Measurements from ENCODE around the gene FOXN3. TPM values are rescaled to one million over a fixed set of nuclear protein-coding genes. Genes with fewer than 3 reads are reported as not detected.

Gene FOXN3
- total RNA-seq, 1 donor from 2014 or later: 41.4 TPM

DNA sequence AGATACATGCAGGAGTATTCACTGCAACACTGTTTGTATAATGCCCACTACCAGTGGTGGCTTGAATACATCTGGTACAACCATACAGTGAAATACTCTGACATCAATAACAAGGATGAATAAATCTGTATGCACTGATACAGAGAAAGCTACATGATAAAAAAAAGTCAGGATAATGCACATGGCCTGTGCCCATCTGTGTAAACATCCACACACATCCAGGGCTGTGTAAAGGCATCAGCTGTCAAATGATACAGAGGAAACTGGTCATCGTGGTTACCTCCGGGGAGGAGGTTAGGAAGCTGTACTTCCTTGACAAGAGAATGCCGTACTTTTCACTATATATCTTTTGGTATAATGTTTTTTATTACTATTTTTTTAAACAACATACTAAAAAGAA, 176.6 kb downstream of the FOXN3 start:
- TF ChIP-seq, protein P1, sequence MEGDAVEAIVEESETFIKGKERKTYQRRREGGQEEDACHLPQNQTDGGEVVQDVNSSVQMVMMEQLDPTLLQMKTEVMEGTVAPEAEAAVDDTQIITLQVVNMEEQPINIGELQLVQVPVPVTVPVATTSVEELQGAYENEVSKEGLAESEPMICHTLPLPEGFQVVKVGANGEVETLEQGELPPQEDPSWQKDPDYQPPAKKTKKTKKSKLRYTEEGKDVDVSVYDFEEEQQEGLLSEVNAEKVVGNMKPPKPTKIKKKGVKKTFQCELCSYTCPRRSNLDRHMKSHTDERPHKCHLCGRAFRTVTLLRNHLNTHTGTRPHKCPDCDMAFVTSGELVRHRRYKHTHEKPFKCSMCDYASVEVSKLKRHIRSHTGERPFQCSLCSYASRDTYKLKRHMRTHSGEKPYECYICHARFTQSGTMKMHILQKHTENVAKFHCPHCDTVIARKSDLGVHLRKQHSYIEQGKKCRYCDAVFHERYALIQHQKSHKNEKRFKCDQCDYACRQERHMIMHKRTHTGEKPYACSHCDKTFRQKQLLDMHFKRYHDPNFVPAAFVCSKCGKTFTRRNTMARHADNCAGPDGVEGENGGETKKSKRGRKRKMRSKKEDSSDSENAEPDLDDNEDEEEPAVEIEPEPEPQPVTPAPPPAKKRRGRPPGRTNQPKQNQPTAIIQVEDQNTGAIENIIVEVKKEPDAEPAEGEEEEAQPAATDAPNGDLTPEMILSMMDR (conservative IDR thresholded peaks at IDR 0.05): no peak
- peaks cover 4% of the 10 kb centered on the region for H3K36me3 Mint-ChIP-seq (ENCODE audit: low read depth)
- H3K4me1 Mint-ChIP-seq: peaks cover 31% of the 10 kb centered on the region
- no peak overlapping the region for H3K27ac Mint-ChIP-seq (ENCODE audit: unreplicated experiment)
- H3K27me3 Mint-ChIP-seq (ENCODE audit: low read depth): no peaks in the 10 kb centered on the region
- no peak for DNase-seq (ENCODE audit: low read depth, low spot score)
- H3K4me3 Mint-ChIP-seq: no peak overlapping the region
- H3K9me3 Mint-ChIP-seq: no peaks in the 10 kb centered on the region

DNA sequence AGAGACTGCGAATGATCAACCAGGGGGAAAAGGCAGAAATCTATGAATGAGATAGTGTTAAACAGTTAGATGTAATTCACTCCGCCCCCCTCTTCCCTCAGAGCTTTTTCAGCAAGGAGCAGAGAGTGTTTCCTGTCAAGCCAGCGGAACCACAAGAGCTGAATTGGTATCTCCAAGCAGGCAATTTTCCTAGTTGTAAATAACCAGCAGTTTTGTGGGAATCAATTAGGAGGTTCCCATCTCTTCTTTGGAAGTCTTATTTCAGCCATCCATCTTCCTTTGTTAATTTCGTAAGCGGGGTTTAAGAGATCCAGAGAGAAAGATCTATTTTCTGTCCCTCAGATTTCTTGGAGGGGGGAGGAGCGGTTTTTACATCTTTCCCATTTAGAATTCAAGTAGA, 178.0 kb downstream of the FOXN3 start:
- H3K9me3 Mint-ChIP-seq: no peaks in the 10 kb centered on the region
- H3K4me3 Mint-ChIP-seq: no peak overlapping the region
- H3K27ac Mint-ChIP-seq (ENCODE audit: unreplicated experiment): no peak overlapping the region
- H3K4me1 Mint-ChIP-seq: peaks cover 27% of the 10 kb centered on the region
- DNase-seq (ENCODE audit: low read depth, low spot score): no peak
- H3K27me3 Mint-ChIP-seq (ENCODE audit: low read depth): no peaks in the 10 kb centered on the region
- no peaks in the 10 kb centered on the region for H3K36me3 Mint-ChIP-seq (ENCODE audit: low read depth)
- TF ChIP-seq, protein P1 (conservative IDR thresholded peaks at IDR 0.05): no peak

DNA sequence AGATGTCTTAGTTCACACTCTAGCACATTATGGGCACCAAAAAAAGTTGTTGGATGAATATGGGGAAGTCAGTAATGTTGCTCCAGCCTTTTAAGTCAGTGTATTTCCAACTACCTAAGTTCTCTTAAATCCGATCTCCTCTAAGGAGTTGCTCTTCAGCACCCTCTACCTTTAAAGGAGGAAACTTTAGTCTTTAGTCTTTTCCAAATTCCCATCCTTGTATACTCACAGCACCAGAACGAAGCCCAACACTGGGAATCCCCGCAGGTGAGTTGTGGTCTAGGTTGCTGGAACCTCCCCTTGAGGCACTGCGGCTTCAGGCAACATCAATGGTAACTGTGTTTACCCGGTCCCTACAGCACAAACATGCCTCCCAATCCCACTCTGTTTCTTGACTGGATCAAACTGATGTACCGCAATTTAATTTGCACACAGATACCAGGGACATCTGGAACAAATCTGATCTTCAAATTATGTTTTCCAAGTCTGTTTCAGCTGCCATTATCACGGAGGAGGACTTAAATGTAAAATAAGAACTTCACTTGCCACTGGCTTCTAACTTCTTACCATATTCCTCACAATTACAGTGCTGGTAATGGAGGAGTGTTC, 179.0 kb downstream of the FOXN3 start:
- no peak for DNase-seq (ENCODE audit: low read depth, low spot score)
- Mint-ChIP-seq H3K4me1 (peaks cover 19% of the 10 kb centered on the region), H3K27ac (ENCODE audit: unreplicated experiment) (no peak overlapping the region), H3K9me3 (no peaks in the 10 kb centered on the region), H3K27me3 (ENCODE audit: low read depth) (no peaks in the 10 kb centered on the region), H3K36me3 (ENCODE audit: low read depth) (no peaks in the 10 kb centered on the region), H3K4me3 (no peak overlapping the region)
- TF ChIP-seq, protein P1 (conservative IDR thresholded peaks at IDR 0.05): peak; percentile 50

DNA sequence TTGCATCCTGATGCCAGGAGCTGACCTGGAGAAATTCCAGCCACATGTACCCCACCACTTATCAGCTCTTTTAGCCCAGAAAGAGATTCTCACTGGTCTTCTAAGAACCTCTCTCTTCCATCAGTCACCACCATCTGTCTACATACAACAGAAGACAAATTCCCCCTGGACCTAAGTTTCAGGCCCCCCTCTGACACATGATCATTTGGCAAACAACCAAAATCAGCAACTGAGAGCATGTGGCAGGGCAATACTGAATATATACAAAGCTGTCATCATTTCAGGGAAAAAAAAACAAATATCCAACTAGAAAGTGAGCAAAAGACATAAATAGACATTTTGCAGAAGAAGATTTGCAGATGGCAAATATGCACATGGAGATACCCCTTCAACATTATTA, 180.2 kb downstream of the FOXN3 start:
- H3K27me3 Mint-ChIP-seq (ENCODE audit: low read depth): no peaks in the 10 kb centered on the region
- H3K4me3 Mint-ChIP-seq: no peak overlapping the region
- H3K36me3 Mint-ChIP-seq (ENCODE audit: low read depth): no peaks in the 10 kb centered on the region
- H3K27ac Mint-ChIP-seq (ENCODE audit: unreplicated experiment): no peak overlapping the region
- H3K9me3 Mint-ChIP-seq: no peaks in the 10 kb centered on the region
- DNase-seq (ENCODE audit: low read depth, low spot score): no peak
- H3K4me1 Mint-ChIP-seq: peaks cover 19% of the 10 kb centered on the region
- TF ChIP-seq, protein P1 (conservative IDR thresholded peaks at IDR 0.05): no peak

DNA sequence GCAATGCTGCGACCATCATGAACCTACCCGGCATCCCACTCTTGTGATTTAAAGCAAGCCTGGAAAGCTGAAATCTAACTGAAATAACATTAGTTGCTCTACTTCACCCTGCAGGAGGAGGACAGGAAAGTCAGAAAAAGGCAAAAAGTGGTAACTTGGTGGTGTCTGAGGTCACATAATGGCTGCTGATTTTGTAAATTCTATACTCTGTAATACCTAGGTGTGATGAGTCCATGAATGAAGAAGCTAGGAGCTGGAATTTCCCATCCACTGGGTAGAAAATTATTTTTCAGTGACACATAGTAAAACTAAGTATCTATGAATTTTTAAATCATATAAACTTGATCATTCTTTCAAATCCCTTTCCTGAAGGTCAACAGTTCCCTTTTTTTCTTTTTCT, 183.8 kb downstream of the FOXN3 start:
- H3K9me3 Mint-ChIP-seq: no peaks in the 10 kb centered on the region
- no peaks in the 10 kb centered on the region for H3K36me3 Mint-ChIP-seq (ENCODE audit: low read depth)
- H3K4me3 Mint-ChIP-seq: no peak overlapping the region
- H3K27me3 Mint-ChIP-seq (ENCODE audit: low read depth): no peaks in the 10 kb centered on the region
- no peak for DNase-seq (ENCODE audit: low read depth, low spot score)
- peaks cover 10% of the 10 kb centered on the region for H3K4me1 Mint-ChIP-seq
- no peak overlapping the region for H3K27ac Mint-ChIP-seq (ENCODE audit: unreplicated experiment)
- TF ChIP-seq, protein P1 (conservative IDR thresholded peaks at IDR 0.05): no peak

All from neural crest cell (in vitro differentiated cells).